NCI-H446 (cell line): ENCODE measurements around the gene IGFL1.
A peak's percentile ranks its signal among the peaks of the same experiment; 100 is the strongest.
"Not testable (repeated sequence)": the region's sequence is repeated elsewhere in the genome, so short reads cannot be mapped to it uniquely, and the experiment has no call there.

ENCODE experiments used
- DNase-seq, 2 experiments: peaks; one replicate each; lab custom pipeline; 2025; lab: John Stamatoyannopoulos, UW

Gene IGFL1

GRCh38 chr19:46202426-46202825, 27.1 kb upstream of the IGFL1 start:
- DNase-seq, result no peak

GRCh38 chr19:46202872-46203860, 26.4 kb upstream of the IGFL1 start:
- DNase-seq, result no peak

DNA sequence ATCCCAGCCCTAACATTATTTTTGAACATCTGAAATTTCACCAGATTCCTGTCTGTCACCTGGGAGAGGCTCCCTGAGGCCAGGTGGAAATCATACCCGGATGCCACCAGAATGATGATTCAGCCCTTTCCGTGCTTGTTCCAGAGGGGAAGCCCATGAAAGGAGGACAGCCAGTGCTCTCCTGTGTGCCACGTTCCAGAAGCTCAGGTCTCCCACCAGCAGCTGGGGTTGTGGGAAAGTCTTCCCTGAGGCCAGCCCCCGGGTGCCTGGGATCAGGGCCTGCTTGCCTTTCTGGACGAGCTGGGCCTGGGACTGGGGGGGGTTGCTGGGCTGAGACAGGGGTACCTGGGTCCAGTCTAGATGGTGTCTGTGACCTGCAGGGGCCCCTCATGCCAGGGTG, 25.5 kb upstream of the IGFL1 start:
- no peak for DNase-seq

- DNase-seq, result no peak
Observed at GRCh38 chr19:46205183-46205984, 24.2 kb upstream of the IGFL1 start.

DNA sequence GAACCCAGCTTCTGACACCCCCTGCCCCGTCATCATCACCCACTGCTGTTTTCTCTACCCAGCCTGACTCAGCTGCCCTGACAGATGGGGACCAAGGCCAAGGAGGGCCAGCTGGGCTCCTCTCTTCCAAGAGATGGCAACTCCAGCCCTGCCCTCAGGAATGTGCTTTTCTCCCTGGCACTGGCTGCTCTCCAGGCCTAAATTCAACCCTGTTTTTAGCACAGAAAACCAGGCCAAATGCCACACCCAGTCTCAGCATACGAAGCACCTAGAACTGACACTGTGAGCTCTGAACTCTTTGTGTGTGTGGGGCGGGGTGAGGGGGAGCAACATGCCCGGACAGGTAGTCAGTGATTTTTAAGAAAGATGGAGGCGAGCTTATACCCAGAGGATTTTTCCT, 23.4 kb upstream of the IGFL1 start:
- peak in 1 of 2 experiments; percentile 35 for DNase-seq

DNA sequence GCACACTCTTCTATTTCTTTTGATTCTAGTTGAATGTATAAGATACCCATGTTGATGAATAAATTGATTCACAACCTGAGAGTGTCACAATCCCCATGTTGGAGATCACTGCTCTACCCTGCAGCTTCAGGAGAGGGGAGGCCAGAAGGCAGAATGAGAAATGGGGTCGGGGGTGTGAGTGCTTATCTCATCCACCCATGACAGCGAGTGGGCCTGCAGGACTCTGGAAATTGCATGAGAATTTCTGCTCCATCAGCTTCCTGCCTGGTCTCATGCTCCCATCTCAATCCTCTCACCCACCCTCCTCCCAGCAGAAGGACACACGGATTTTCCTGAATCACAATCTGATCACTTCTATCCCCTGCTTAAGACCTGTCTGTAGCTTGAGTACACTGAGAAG, 22.9 kb upstream of the IGFL1 start:
- DNase-seq, result no peak

GRCh38 chr19:46207858-46208257, 21.7 kb upstream of the IGFL1 start:
- not testable (repeated sequence) for DNase-seq

GRCh38 chr19:46209051-46209450, 20.5 kb upstream of the IGFL1 start:
- DNase-seq, result no peak

DNA sequence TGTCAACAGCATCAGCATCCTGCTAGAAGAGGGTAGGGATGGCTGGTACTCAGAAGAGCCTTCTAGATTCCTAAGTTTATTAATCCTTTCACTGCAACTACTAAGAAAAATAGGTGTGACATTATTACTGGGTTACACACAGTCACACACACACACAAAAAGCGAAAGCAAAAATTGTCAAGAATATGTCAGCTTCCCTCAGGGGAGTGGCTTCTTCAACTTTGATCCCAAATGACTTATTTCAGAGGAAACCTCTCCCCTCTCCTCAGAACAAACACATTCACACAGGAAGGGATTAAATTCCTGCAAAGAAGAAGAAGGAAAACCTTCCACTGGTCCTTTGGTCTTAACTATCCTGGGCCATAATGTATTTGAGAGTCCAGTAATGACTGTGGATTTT, 20.1 kb upstream of the IGFL1 start:
- DNase-seq, result no peak

DNA sequence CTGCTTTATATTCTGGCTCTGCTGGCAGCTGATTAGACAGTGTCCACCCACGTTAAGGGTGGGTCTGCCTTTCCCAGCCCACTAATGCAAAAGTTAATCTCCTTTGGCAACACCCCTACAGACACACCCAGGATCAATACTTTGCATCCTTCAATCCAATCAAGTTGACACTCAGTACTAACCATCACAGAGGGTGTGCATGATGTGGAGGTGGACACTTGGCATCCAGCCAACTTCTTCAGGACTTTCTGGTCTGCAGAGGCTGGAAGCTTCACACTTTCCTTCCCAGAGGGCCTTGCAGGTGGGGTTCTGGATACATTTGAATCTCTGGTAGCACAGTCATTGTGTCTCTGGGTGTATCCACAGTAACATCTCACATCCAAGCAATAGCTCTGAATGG, 18.9 kb upstream of the IGFL1 start:
- no peak for DNase-seq

GRCh38 chr19:46211201-46211881, 18.2 kb upstream of the IGFL1 start:
- no peak for DNase-seq

GRCh38 chr19:46212592-46212991, 16.9 kb upstream of the IGFL1 start:
- DNase-seq, result not testable (repeated sequence)

GRCh38 chr19:46213156-46213555, 16.4 kb upstream of the IGFL1 start:
- DNase-seq, result no peak

DNA sequence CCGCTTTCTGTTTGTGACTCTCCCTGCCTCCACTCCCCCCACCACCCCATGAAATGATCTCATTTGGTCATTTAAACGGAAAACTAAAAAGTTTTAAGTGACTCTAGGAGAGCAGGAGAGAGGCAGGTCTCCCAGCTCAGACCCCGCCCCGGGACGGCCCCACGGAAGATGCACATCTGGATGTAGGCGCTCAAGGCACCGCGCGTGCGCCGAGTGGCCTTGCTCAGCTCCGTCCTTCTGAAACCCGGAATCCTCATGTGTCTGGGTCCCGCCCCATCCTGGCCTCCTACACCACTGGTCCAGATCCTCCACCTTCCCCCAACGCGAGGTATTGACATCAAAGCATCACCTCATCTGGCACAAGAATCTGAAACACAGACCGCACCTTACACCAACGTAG, 15.7 kb upstream of the IGFL1 start:
- DNase-seq, result no peak

- DNase-seq, result peak in 1 of 2 experiments; percentile 30
Observed at GRCh38 chr19:46216612-46217011, 12.9 kb upstream of the IGFL1 start.

GRCh38 chr19:46217476-46217875, 12.1 kb upstream of the IGFL1 start:
- no peak for DNase-seq

DNA sequence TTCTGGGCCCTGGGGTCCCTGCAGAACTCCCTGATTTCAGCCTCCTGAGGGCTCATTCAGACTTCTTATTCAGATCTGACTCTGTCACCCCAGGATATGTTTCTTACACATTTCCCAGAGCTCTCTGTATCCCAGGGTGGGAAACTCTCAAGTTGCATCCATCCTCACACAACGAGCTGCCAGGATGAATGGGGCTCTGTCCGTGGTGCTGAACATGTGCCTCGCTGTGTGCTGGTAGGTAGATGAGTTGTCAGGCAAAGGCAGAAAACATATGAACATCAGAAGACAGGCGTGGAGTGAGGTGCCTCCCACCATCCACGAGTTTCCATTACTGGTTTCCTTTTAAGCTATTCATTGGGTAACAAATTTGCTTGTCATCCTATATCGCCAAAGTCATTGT, 11.4 kb upstream of the IGFL1 start:
- DNase-seq, result no peak

GRCh38 chr19:46220038-46220615, 9.4 kb upstream of the IGFL1 start:
- DNase-seq, result no peak

GRCh38 chr19:46221152-46221551, 8.4 kb upstream of the IGFL1 start:
- DNase-seq, result no peak

GRCh38 chr19:46221981-46222610, 7.4 kb upstream of the IGFL1 start:
- peak in 1 of 2 experiments; percentile 55 for DNase-seq

DNA sequence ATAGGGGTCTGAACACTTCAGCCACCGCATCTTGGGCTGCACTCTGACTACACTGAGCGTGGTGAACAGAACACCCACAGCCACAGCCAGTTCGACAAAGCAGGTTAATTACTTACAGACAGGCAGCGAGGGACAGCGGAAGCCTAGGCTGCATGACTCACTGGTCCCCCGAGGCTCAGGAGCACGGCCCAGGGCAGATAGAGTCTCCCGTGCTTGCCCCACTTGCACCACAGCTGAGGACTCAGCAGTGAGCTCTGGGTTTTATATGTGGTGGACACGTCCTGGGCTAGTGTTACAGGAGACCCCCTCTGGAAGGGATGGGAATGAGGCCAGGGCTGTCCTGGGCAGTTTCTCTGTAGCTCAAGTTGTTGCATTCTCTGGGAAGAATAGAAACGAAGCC, 5.8 kb upstream of the IGFL1 start:
- not testable (repeated sequence) for DNase-seq
